Measurements from ENCODE around the gene MLC1. TPM values are rescaled to one million over a fixed set of nuclear protein-coding genes. Genes with fewer than 3 reads are reported as not detected.

Gene MLC1
- total RNA-seq, 1 donor from 2014 or later, result not detected

DNA sequence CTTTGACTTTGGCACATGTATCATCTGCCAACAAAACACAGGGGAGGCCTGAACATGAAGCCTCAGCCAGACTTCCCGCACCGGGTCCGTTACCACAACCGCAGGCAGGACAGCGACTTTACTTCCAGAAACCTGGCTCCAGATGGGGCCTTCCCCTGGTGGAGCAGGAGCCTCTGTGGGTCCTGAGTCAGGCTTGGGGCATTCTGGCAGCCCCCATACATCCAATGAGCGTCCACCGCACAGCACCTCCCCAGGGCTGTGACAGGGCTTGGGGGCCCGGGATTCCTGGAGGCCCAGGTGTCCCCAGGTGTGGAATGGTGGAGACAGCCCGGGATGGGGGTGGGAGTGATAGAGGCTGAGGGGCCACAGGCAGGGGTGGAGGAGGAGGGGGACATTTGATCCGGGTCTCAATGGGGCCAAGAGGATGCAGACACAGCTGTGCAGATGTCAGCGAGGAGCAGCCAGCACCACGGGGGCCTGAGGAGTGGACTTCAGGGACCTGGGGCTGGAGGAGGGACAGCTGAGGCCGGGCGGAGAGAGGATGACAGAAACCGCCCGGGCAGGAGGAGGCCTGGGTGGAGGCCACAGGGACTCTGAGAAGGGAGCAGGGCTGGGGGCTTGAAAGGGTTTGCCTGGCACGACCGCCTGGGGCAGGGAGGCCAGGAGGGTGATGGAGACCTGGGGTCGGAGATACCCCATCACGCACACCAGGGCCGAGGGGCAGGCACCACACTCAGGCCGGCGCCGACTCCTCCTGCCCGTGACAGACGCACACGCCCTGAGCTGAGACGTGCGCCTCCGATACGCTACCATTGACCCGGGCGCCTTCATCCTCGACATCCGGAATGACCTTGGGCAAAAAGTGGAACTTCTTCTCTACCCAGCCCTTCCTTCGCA, 35.7 kb downstream of the MLC1 start:
- CTCF ChIA-PET, result no interaction called here
- TF ChIP-seq, protein P1, sequence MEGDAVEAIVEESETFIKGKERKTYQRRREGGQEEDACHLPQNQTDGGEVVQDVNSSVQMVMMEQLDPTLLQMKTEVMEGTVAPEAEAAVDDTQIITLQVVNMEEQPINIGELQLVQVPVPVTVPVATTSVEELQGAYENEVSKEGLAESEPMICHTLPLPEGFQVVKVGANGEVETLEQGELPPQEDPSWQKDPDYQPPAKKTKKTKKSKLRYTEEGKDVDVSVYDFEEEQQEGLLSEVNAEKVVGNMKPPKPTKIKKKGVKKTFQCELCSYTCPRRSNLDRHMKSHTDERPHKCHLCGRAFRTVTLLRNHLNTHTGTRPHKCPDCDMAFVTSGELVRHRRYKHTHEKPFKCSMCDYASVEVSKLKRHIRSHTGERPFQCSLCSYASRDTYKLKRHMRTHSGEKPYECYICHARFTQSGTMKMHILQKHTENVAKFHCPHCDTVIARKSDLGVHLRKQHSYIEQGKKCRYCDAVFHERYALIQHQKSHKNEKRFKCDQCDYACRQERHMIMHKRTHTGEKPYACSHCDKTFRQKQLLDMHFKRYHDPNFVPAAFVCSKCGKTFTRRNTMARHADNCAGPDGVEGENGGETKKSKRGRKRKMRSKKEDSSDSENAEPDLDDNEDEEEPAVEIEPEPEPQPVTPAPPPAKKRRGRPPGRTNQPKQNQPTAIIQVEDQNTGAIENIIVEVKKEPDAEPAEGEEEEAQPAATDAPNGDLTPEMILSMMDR (IDR thresholded peaks at IDR 0.05), result no peak
- no peak for DNase-seq
- POLR2A ChIA-PET, result no interaction called here
- intact Hi-C loops (cut with micrococcal nuclease), result no loop called here
- no peaks in the 10 kb centered on the region for H3K36me3 Mint-ChIP-seq (ENCODE audit: low read depth)
- no peak overlapping the region for H3K27ac Mint-ChIP-seq
- H3K9me3 Mint-ChIP-seq, result peaks cover 7% of the 10 kb centered on the region
- H3K4me1 Mint-ChIP-seq, result peaks cover 5% of the 10 kb centered on the region
- ATAC-seq (ENCODE audit: low read depth), result no peak
- no peak overlapping the region for H3K4me3 Mint-ChIP-seq
- peaks cover 26% of the 10 kb centered on the region for H3K27me3 Mint-ChIP-seq

DNA sequence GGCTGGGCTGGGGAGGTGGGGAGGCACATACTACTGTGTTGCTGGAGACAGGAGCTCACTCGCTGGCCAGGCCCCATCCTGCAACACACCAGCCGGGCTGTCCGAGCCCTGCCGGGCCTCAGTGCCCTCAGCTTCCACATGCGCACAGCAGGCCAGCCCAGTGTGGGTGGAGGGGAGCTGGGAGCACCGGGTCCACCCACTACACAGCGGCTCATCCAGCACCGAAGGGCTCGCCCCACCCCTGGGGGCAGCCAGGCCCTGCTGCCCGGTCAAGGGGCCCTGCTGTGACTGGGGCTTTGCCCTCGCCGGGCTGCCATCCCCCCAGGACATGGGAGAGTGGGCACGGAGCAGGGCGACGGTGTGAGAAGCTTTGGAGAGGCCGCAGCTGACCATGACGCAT, 36.4 kb downstream of the MLC1 start:
- DNase-seq (no peak), ATAC-seq (ENCODE audit: low read depth) (no peak)
- H3K36me3 Mint-ChIP-seq (ENCODE audit: low read depth), result no peaks in the 10 kb centered on the region
- H3K4me1 Mint-ChIP-seq, result peaks cover 3% of the 10 kb centered on the region
- peaks cover 25% of the 10 kb centered on the region for H3K27me3 Mint-ChIP-seq
- intact Hi-C loops (cut with micrococcal nuclease), result no loop called here
- POLR2A ChIA-PET, result no interaction called here
- CTCF ChIA-PET, result no interaction called here
- H3K9me3 Mint-ChIP-seq, result peaks cover 6% of the 10 kb centered on the region
- TF ChIP-seq, protein P1 (IDR thresholded peaks at IDR 0.05), result no peak
- no peak overlapping the region for H3K4me3 Mint-ChIP-seq
- no peak overlapping the region for H3K27ac Mint-ChIP-seq

DNA sequence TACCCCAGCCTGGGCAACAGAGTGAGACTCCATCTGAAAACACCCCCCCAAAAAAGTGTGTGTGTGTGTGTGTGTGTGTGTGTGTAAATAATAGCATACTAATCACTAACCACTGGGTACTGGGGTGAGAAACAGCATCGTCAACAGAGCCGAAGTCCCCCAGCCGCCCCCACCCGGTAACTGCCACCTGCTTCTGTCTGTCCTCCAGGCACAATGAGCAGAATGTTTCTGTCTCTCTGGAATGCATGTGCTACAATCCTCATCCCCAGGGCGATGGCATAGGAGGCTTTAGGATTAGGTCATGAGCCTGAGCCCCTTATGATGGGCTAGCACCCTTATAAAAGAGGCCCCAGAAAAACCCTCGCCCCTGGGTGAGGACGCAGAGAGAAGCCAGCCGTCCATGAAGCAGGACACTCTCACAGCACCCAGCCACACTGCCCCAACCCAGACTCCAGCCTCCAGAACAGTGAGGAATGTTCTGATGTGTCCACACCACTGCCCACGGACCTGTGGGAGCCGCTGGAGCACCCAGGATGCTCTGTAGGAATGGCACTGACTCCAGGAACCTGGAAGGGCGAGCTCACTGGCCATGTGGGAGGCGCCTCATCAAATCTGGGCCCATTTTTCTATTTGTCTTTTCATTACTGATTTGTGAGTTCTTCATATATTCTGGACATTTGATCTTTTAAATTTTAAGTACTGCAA, 37.0 kb downstream of the MLC1 start:
- DNase-seq, result no peak
- Mint-ChIP-seq H3K4me3 (no peak overlapping the region), H3K27me3 (peaks cover 26% of the 10 kb centered on the region), H3K36me3 (ENCODE audit: low read depth) (no peaks in the 10 kb centered on the region), H3K9me3 (peaks cover under 1% of the 10 kb centered on the region), H3K4me1 (no peaks in the 10 kb centered on the region), H3K27ac (no peak overlapping the region)
- CTCF ChIA-PET, result no interaction called here
- ATAC-seq (ENCODE audit: low read depth), result no peak
- POLR2A ChIA-PET, result no interaction called here
- TF ChIP-seq, protein P1 (IDR thresholded peaks at IDR 0.05), result no peak
- intact Hi-C loops (cut with micrococcal nuclease), result no loop called here

DNA sequence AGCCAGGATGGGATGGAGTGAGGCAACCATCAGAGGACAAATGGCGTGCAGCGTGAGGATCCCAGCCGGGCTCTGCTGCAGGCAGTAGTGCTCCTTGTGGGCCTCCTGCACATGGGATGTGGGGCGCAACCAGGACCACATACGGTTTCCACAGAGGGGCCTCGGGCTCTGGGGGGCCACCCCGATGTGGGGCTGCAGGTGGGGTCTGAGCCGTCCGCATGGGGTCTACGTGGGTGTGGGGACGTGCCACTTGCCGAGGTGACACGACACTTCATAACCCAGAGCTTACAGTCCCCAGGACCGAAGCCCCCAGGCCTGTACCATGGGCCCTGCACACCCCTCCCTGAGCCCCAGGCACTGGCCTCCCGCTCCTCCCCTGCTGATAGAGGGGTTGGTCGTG, 37.9 kb downstream of the MLC1 start:
- no peaks in the 10 kb centered on the region for H3K4me1 Mint-ChIP-seq
- no peaks in the 10 kb centered on the region for H3K36me3 Mint-ChIP-seq (ENCODE audit: low read depth)
- CTCF ChIA-PET, result no interaction called here
- DNase-seq (no peak), ATAC-seq (ENCODE audit: low read depth) (no peak)
- H3K4me3 Mint-ChIP-seq, result no peak overlapping the region
- H3K27ac Mint-ChIP-seq, result no peak overlapping the region
- peaks cover 31% of the 10 kb centered on the region for H3K27me3 Mint-ChIP-seq
- POLR2A ChIA-PET, result no interaction called here
- TF ChIP-seq, protein P1 (IDR thresholded peaks at IDR 0.05), result no peak
- no peaks in the 10 kb centered on the region for H3K9me3 Mint-ChIP-seq
- intact Hi-C loops (cut with micrococcal nuclease), result no loop called here

DNA sequence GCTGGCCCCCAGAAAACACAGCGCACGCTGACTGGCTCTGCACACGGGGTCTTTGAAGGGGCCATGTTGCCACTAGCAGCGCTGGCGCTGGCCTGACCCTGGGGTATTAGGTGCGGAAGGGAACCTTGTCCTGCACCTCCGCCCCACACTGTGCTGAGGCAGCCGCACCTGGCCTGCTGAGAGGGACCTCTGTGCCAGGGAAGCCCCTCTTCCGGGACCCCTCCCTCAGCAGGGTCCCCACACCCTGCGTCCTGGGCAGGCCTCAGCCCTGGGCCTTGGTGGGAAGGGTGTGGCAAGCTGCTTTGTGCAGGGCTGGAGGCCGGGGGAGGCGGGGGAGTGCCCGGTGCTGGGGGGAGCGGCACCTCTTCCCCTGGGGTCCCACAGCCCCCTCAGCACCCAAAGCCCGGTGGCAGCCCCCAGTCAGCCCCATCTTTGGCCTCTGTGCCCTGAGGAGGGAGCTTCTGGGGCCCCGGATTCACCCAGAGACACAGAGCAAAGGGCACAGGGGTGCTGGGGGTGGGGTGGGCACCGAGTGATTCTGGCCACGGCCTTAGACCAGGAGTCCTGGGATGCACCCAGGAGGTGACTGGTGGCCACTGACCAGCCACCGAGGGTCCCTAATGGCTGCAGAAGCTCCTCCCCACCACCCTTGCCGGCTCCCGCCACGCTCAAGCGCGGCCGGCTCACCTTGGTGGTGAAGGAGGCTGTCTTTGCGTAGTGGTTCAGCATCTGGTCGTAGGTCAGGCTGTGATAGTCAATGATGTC, 38.6 kb downstream of the MLC1 start:
- H3K9me3 Mint-ChIP-seq, result no peaks in the 10 kb centered on the region
- no peak overlapping the region for H3K27ac Mint-ChIP-seq
- ChIA-PET POLR2A (no interaction called here), CTCF (no interaction called here)
- H3K36me3 Mint-ChIP-seq (ENCODE audit: low read depth), result no peaks in the 10 kb centered on the region
- intact Hi-C loops (cut with micrococcal nuclease), result no loop called here
- ATAC-seq (ENCODE audit: low read depth) (no peak), DNase-seq (no peak)
- no peaks in the 10 kb centered on the region for H3K4me1 Mint-ChIP-seq
- TF ChIP-seq, protein P1 (IDR thresholded peaks at IDR 0.05), result no peak
- peaks cover 27% of the 10 kb centered on the region for H3K27me3 Mint-ChIP-seq
- H3K4me3 Mint-ChIP-seq, result no peak overlapping the region

Measured in activated B cell treated with CpG ODN at 0.5 μM for 24 hours (primary cell).